NB4 (cell line): ENCODE results near the gene KHK.

Source experiments
- DNase-seq: peaks from one replicate; pipeline ENCODE4 v3.0.0; 2010; ENCODE audit warnings: low read depth
- H3K4me3 ChIP-seq: one replicate; pipeline ENCODE4 v1.5.1; 2011; ENCODE audit warnings: mild to moderate bottlenecking, low read depth, low read length, moderate library complexity
- CTCF ChIP-seq: IDR thresholded peaks from one replicate; pipeline ENCODE4 v1.5.1; 2012; ENCODE audit warnings: low read depth, low read length
- MAX ChIP-seq: IDR thresholded peaks from 2 replicates; pipeline ENCODE4 v1.6.1; 2011; ENCODE audit warnings: low read depth, low read length
- MYC ChIP-seq: IDR thresholded peaks from 2 replicates; pipeline ENCODE4 v1.6.1; 2011; ENCODE audit warnings: low read depth, low read length
- POLR2A ChIP-seq: IDR thresholded peaks from 2 replicates; pipeline ENCODE4 v1.6.1; 2011; ENCODE audit warnings: mild to moderate bottlenecking; ENCODE audit not compliant: insufficient read length; ENCODE audit errors: extremely low read depth

Gene KHK

GRCh38 chr2:27082773-27083409 lies 3.7 kb upstream of the KHK start:
- peak overlapping the region; percentile 73 for H3K4me3 ChIP-seq
- no peak for TF ChIP-seq MAX
- TF ChIP-seq POLR2A: no peak
- TF ChIP-seq CTCF: no peak
- TF ChIP-seq MYC: 0 out of 2 replicates have a peak, but pooled peaks have one; percentile 8
- peak; percentile 70 for DNase-seq

- H3K4me3 ChIP-seq: peak overlapping the region; percentile 73
- TF ChIP-seq CTCF (no peak), MYC (no peak), POLR2A (no peak), MAX (no peak; the same call in 1 of the 2 replicates)
- DNase-seq: peak; percentile 76
Observed at GRCh38 chr2:27083410-27084296, 2.9 kb upstream of the KHK start.

- H3K4me3 ChIP-seq: peak overlapping the region; percentile 73
- DNase-seq: no peak
- TF ChIP-seq POLR2A: no peak
- no peak for TF ChIP-seq MYC
- TF ChIP-seq MAX: no peak
- TF ChIP-seq CTCF: no peak
Observed at GRCh38 chr2:27084297-27085061, 2.1 kb upstream of the KHK start.

- H3K4me3 ChIP-seq: peak overlapping the region; percentile 42
- TF ChIP-seq MYC (no peak), POLR2A (no peak), MAX (no peak), CTCF (no peak)
Observed at GRCh38 chr2:27085062-27085672, 1.4 kb upstream of the KHK start.

GRCh38 chr2:27085673-27086089 lies 891 bp upstream of the KHK start:
- DNase-seq: peak; percentile 76
- peak; percentile 41 for TF ChIP-seq CTCF
- TF ChIP-seq MYC: 0 out of 2 replicates have a peak, but pooled peaks have one; percentile 11
- no peak for TF ChIP-seq POLR2A
- no peak for TF ChIP-seq MAX
- peak overlapping the region; percentile 42 for H3K4me3 ChIP-seq

More at GRCh38 chr2:27085062-27085672, 1.4 kb upstream of the KHK start:
- DNase-seq: no peak
